HTR-8/SVneo (cell line): ENCODE data around the gene DHX15.
A peak's percentile ranks its signal among the peaks of the same experiment; 100 is the strongest.

Source experiments
- DNase-seq: peaks from one replicate; pipeline ENCODE4 v3.0.0; 2011; ENCODE audit warnings: low spot score, mixed read lengths; ENCODE audit not compliant: insufficient read length
- FAIRE-seq: peaks from 2 replicates; lab custom pipeline; 2011; peaks lifted over from hg19 to GRCh38; lab: Jason Lieb, UNC

DHX15 gene

DNA sequence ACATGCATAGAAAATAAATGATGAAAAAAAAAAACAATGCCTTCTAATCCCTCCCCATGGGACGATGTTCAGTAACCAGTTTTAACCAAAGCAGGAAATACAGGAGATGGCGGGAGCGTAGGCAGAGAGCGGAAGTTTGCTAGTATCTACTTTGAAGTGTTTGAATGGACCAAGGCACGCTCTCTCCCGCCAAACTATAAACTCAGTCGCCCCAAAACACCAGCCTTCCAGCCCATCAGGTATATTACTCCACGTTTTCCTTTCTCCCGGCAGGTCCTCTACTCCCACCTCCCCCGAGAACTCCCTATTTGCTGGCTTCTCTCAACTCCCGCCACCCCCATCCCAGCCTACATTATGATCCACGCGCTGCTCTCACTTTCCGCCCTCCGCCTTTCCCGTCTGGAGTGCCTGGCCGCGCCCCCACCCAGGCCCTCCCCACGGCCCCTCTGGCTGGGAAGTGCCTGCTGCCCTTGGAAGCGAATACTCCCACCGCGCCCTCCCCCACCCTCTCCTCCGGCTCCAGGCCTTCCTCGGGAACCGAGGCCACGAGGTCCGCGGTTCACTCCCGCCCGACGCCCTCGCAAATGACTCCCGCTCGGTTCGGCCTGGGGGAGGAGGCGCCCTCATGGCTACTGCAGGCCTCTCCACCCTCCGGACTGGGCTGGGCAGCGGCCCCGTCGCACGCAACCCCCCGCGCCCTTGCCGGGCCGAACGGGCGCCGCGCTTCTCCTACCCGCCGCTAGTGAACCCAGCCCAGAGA lies 723 bp downstream of the DHX15 start:
- DNase-seq: peak; percentile 41

GRCh38 chr4:24582235-24582832 lies 2.0 kb downstream of the DHX15 start:
- no peak for FAIRE-seq
- no peak for DNase-seq

More for the DNA sequence above, 723 bp downstream of the DHX15 start:
- no peak for FAIRE-seq

DNA sequence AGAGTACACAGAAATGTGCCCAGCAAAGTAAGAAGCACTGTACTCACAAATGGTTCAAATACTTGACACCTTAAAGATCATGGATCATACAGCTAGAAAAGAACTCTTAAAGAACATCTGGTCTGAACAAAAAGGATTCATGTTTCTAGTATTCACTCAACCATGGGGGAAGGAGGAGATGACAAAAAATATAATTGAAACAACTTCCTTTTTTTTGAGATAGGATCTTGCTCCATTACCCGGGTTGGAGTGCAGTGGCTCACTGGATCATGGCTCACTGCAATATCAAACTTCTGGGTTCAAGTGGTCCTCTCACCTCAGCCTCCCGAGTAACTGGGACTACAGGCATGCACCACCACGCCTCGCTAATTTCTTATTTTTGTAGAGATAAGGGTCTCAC lies 6.0 kb downstream of the DHX15 start:
- FAIRE-seq: no peak
- DNase-seq: no peak

DNA sequence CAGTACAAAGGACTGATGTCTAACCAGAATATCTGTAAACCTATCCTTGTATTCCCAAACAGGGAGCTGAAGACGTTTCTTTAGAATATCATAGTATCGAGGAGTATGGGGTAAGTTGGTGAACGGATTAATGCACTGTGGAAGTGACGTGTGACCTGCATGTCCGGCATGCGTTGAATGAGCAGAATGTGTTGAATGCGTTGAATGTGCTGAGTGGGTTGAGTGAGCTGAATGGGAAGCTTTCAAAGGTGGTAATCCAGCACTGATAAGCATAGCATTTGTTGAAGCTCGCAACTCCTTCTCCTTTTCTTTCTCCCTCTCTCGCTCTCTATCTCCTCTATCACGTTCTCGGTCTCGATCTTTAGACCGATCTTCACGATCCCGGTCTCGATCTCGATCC lies 8.1 kb downstream of the DHX15 start:
- DNase-seq (no peak), FAIRE-seq (no peak)

DNA sequence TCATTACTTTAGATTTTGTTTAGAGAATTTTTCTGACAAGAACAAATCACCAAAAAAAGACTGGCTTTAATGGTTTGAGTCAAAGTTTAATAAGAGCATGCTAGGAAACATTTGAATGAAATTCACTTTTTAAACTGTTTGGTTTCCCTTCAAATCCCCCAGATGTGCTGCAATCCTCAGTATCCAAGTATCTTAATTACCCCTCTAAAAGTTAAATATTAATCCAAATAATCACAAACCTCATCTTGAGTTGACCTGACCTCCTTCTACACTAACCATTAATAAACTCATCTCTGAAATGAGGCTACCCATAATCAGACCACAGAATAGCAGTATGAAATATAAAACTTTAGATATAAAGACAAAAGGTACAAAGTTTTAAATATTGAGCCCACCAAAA lies 10.1 kb downstream of the DHX15 start:
- no peak for DNase-seq
- no peak for FAIRE-seq

GRCh38 chr4:24573582-24573981 lies 10.8 kb downstream of the DHX15 start:
- FAIRE-seq (no peak), DNase-seq (no peak)

- DNase-seq (no peak), FAIRE-seq (no peak)
Measured at GRCh38 chr4:24570574-24571236, 13.6 kb downstream of the DHX15 start.

GRCh38 chr4:24570172-24570571 lies 14.2 kb downstream of the DHX15 start:
- no peak for FAIRE-seq
- no peak for DNase-seq

GRCh38 chr4:24569662-24570061 lies 14.7 kb downstream of the DHX15 start:
- no peak for DNase-seq
- no peak for FAIRE-seq

- FAIRE-seq: no peak
- DNase-seq: no peak
Measured at GRCh38 chr4:24568425-24568824, 15.9 kb downstream of the DHX15 start.

- DNase-seq (no peak), FAIRE-seq (no peak)
Measured at GRCh38 chr4:24565054-24565453, 19.3 kb downstream of the DHX15 start.

DNA sequence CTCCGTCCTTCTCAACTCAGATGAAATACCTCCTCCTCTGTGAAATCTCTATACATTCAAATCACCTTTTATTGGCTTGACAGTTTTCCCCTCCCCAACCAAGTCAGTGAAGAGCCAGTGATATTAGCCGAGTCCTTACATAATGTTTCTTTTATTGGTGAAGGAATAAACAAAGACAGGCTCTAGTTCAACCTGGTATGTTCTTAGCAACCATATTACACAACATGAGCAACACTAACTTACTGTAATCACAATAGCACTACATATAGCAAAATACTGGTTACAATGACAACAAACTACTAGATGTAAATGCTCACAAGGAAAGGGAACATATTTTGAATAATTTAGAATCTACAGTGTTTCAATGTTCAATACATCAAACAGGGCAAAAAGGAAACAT lies 19.9 kb downstream of the DHX15 start:
- FAIRE-seq: peak; percentile 28
- no peak for DNase-seq

DNA sequence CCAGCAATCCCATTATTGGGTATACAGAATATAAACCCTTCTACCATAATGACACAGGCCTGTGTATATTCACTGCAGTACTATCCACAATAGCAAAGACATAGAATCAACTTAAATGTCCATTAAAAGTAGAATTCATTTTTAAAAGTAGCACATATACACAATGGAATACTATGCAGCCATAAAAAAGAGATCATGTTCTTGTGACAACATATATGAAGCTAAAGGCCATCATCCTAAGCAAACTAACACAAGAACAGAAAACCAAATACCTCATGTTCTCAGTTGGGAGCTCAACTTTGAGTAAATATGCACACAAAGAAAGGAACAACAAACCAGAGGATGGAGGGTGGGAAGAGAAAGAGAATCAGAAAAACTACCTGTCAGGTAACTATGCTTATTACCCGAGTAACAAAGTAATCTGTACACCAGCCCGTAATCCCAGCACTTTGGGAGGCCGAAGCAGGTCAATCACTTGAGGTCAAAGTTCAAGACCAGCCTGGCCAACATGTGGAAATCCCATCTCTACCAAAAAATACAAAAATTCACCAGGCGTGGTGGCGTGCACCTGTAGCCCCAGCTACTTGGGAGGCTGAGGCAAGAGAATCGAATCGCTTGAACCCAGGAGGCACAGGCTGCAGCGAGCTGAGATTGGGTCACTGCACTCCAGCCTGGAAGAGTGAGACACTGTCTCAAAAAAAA lies 22.8 kb downstream of the DHX15 start:
- FAIRE-seq: no peak

GRCh38 chr4:24560868-24561368 lies 23.4 kb downstream of the DHX15 start:
- FAIRE-seq (no peak), DNase-seq (no peak)

More for the DNA sequence above, 22.8 kb downstream of the DHX15 start:
- DNase-seq: no peak

GRCh38 chr4:24559889-24560288 lies 24.5 kb downstream of the DHX15 start:
- DNase-seq (no peak), FAIRE-seq (no peak)

DNA sequence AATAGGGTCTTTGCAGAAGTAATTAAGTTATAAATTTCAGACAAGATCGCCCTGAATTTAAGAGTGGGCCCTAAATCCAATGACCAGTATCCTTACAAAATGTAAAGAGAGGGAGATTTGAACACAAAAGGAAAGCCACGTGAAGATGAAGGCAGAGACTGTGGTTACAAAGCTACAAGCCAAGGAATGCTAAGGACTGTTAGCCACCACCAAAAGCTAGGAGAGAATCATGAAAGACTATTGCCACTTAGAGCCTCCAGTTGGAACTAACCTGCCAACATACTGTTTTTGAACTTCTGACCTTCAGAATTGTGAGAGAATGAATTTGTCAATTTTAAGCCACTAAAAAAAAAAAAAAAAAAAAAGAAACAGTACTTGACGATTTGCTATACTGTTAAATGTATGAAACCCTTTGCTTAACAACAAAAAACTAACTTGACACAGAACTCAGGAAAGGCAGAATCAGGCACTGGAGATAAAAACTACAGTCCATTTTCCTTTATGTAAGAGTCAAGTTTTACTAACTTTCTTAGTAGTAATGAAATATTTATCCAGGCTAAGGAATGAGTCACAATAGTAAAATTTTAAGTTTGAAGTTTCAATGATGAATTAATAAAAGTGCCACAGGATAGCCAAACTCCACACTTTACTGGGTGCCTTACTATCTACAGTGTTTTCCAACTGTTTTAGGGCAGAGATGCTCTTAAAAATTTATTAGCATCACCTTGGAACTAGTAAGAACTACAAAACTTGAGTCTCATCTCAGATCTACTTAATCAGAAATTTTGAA lies 25.1 kb downstream of the DHX15 start:
- FAIRE-seq (no peak), DNase-seq (no peak)

- no peak for FAIRE-seq
- no peak for DNase-seq
Measured at GRCh38 chr4:24557026-24558025, 27.0 kb downstream of the DHX15 start.

- FAIRE-seq: no peak
- DNase-seq: no peak
Measured at GRCh38 chr4:24551492-24552289, 32.7 kb downstream of the DHX15 start.
